Smooth muscle cell (in vitro differentiated cells): ENCODE measurements around the gene MGRN1. TPM values are rescaled to one million over a fixed set of nuclear protein-coding genes. Genes with fewer than 3 reads are reported as not detected.

Experiments
- DNase-seq: peaks from one replicate; lab custom pipeline; 2025; ENCODE audit not compliant: unreplicated experiment; lab: John Stamatoyannopoulos, UW
- H2AFZ ChIP-seq: fragments of 200-600 bp; sonication (generic); 2 replicates; pipeline ENCODE4 v1.6.0; 2016; ENCODE audit warnings: antibody characterized with exemption, low read depth, mild to moderate bottlenecking
- H3F3A ChIP-seq: fragments of 200-600 bp; sonication (generic); 2 replicates; pipeline ENCODE4 v1.6.0; 2017; ENCODE audit warnings: antibody characterized with exemption, low read depth
- H3K27ac ChIP-seq: fragments of 200-600 bp; sonication (generic); 2 replicates; pipeline ENCODE4 v1.5.1; 2016; ENCODE audit warnings: low read depth, mild to moderate bottlenecking
- H3K27me3 ChIP-seq: fragments of 200-600 bp; sonication (generic); 2 replicates; pipeline ENCODE4 v1.6.1; 2016; ENCODE audit warnings: low read depth, mild to moderate bottlenecking
- H3K36me3 ChIP-seq: fragments of 200-600 bp; sonication (generic); 2 replicates; pipeline ENCODE4 v1.5.1; 2016; ENCODE audit warnings: low read depth
- H3K4me1 ChIP-seq: fragments of 200-600 bp; sonication (generic); 2 replicates; pipeline ENCODE4 v1.5.1; 2016; ENCODE audit warnings: low read depth
- H3K4me2 ChIP-seq: fragments of 200-600 bp; sonication (generic); 2 replicates; pipeline ENCODE4 v1.6.0; 2016; ENCODE audit warnings: mild to moderate bottlenecking
- H3K4me3 ChIP-seq: fragments of 200-600 bp; sonication (generic); 2 replicates; pipeline ENCODE4 v1.5.1; 2016; ENCODE audit warnings: mild to moderate bottlenecking
- H3K79me2 ChIP-seq: fragments of 200-600 bp; sonication (generic); 2 replicates; pipeline ENCODE4 v1.6.0; 2016; ENCODE audit warnings: low read depth, mild to moderate bottlenecking
- H3K9ac ChIP-seq: fragments of 200-600 bp; sonication (generic); 2 replicates; pipeline ENCODE4 v1.6.0; 2016; ENCODE audit warnings: low read depth
- H3K9me3 ChIP-seq: fragments of 200-600 bp; sonication (generic); replicated peaks from 2 replicates; pipeline ENCODE4 v1.5.1; 2016; ENCODE audit warnings: low read depth
- H4K20me1 ChIP-seq: fragments of 200-600 bp; sonication (generic); 2 replicates; pipeline ENCODE4 v1.6.0; 2016; ENCODE audit warnings: low read depth
- WGBS: methylation state at CpG from one replicate; pipeline ENCODE4 v1.1.7; 2016; ENCODE audit warnings: low lambda C conversion rate; 5-methylcytosine and 5-hydroxymethylcytosine counted together
- polyA plus RNA-seq: library from polyadenylated mRNA; unstranded; fragments of >200 nt; fragmentation: Nextera tagmentation; extraction: Ambion mirVana; gene quantifications from 2 replicates; pipeline ENCODE4 v1.2.1, GENCODE V29; 2016
- total RNA-seq: library from RNA; depleted of rRNA; stranded (reverse); fragments of >200 nt; gene quantifications from 2 replicates; pipeline ENCODE4 v1.2.3, GENCODE V29; 2014
- TF ChIP-seq, protein P1 (sequence below): fragments of 200-600 bp; sonication (generic); IDR thresholded peaks from 2 replicates; pipeline ENCODE4 v1.5.1; 2017; ENCODE audit warnings: borderline replicate concordance, mild to moderate bottlenecking, antibody characterized with exemption; ENCODE audit not compliant: insufficient read depth, poor library complexity, severe bottlenecking

MGRN1 gene
- total and polyA plus RNA-seq, 2 experiments from 2014 or later, result 22.0 to 23.2 TPM

DNA sequence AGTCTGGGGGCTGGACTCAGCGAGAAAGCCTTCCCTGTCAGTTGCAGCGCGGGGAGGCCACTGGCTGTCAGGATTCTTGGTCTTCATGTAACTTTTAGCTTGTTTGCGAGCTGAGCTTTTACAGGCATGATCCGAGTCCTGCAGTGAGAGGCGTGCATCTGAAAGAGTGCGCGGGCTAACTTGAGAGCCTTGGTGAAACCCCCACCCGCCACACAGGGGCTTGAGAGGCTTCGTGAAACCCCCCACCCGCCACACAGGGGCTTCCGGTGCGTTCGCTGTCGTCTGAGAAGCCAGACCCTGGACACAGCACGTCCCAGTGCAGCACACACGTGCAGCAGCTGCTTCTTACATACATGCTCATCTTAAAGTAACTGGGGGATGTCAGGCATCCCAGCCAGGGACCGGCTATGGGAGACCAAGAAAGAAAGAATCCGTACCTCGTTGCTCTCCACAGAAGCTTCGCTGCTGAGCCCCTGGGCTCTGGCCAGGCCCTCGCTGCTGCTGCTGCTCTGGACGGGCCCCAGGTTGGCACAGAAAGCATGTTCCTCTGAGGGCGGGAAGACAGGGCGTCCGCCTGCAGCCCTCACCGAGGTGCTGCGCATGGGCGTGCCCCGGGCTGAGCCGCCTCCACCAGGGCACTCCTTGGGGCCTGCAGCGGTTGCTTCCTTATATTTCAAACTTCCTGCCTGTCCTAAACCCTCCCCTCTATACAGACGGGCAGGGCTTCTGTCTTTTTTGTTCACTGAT lies 76.5 kb downstream of the MGRN1 start:
- TF ChIP-seq, protein P1, sequence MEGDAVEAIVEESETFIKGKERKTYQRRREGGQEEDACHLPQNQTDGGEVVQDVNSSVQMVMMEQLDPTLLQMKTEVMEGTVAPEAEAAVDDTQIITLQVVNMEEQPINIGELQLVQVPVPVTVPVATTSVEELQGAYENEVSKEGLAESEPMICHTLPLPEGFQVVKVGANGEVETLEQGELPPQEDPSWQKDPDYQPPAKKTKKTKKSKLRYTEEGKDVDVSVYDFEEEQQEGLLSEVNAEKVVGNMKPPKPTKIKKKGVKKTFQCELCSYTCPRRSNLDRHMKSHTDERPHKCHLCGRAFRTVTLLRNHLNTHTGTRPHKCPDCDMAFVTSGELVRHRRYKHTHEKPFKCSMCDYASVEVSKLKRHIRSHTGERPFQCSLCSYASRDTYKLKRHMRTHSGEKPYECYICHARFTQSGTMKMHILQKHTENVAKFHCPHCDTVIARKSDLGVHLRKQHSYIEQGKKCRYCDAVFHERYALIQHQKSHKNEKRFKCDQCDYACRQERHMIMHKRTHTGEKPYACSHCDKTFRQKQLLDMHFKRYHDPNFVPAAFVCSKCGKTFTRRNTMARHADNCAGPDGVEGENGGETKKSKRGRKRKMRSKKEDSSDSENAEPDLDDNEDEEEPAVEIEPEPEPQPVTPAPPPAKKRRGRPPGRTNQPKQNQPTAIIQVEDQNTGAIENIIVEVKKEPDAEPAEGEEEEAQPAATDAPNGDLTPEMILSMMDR, result no peak
- H3K27me3 ChIP-seq, result no peaks in the 10 kb centered on the region
- H3K9ac ChIP-seq, result no peak overlapping the region
- H3K4me3 ChIP-seq, result no peak overlapping the region
- peaks cover 7% of the 10 kb centered on the region for H4K20me1 ChIP-seq
- DNase-seq, result no peak
- 93% methylated on average over 33 of the region's 33 CpGs for WGBS
- H3K4me1 ChIP-seq, result no peaks in the 10 kb centered on the region
- no peak overlapping the region for H3K4me2 ChIP-seq
- H3K36me3 ChIP-seq, result no peaks in the 10 kb centered on the region
- no peak overlapping the region for H3K27ac ChIP-seq
- H3K79me2 ChIP-seq, result no peaks in the 10 kb centered on the region
- H3K9me3 ChIP-seq, result no peaks in the 10 kb centered on the region
- H3F3A ChIP-seq, result no peaks in the 10 kb centered on the region
- H2AFZ ChIP-seq, result no peak overlapping the region

DNA sequence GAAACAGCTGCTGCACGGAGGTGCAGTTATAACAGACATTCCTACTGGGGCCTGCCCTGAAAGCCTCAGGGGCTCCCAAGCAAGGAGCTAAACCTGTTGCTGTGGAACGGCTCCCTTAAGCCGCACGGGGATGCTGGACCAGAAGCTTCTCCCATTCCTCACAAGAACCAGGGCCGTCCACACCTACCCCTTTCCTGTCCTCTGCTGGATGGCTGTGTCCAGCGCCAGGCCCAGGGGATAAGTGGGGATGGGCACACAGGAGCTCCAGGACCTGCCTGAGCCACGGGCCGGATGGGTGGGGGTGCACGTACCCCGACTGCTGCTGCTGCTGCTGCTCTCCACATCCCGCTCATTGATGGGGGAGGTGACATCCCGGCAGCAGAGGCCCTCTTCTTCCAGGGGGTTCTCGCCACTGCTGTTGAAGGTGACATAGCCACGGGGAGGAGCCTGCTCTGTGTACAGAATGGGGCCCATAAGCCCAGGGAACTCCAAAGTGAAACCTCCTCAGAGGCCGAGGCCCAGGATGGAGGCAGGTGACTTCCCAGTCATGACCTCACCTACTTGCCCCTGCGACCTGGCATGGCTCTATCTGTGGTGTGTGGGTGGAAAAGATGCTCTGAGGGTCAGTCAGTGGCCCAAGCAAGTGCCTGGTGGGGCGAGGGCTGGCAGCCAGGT lies 77.3 kb downstream of the MGRN1 start:
- TF ChIP-seq, protein P1, result no peak
- Histone ChIP-seq H3K79me2 (no peaks in the 10 kb centered on the region), H3K4me3 (no peak overlapping the region), H4K20me1 (peaks cover 7% of the 10 kb centered on the region), H3K27ac (no peak overlapping the region), H3K9me3 (no peaks in the 10 kb centered on the region), H2AFZ (no peak overlapping the region), H3K36me3 (no peaks in the 10 kb centered on the region), H3K4me1 (no peaks in the 10 kb centered on the region), H3K9ac (no peak overlapping the region), H3F3A (no peaks in the 10 kb centered on the region), H3K4me2 (no peak overlapping the region), H3K27me3 (no peaks in the 10 kb centered on the region)
- WGBS, result 97% methylated on average over 17 of the region's 17 CpGs
- DNase-seq, result no peak

DNA sequence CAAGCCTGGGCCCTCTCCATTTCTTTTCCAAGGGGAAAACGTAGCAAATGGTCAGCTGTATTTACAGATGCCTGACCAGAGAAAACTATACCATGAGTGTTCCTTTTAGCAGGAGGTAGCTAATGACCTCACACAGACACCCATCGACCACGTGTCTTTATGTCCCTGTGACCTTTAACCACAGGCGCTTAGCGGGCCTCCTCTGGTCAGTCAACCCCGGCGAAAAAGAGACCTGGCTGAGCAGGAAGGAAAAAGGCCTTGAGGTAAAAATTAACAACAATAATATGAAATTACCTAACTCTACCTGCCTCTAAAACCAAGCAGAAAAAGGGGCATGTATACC lies 77.8 kb downstream of the MGRN1 start:
- 95% methylated on average over 7 of the region's 7 CpGs for WGBS
- Histone ChIP-seq H3K9ac (no peak overlapping the region), H3K9me3 (no peaks in the 10 kb centered on the region), H3K4me2 (no peak overlapping the region), H2AFZ (no peak overlapping the region), H3K27me3 (no peaks in the 10 kb centered on the region), H3K4me1 (no peaks in the 10 kb centered on the region), H3F3A (no peaks in the 10 kb centered on the region), H3K36me3 (no peaks in the 10 kb centered on the region), H4K20me1 (peaks cover 7% of the 10 kb centered on the region), H3K4me3 (no peak overlapping the region), H3K27ac (no peak overlapping the region), H3K79me2 (no peaks in the 10 kb centered on the region)
- no peak for DNase-seq
- TF ChIP-seq, protein P1, result no peak

DNA sequence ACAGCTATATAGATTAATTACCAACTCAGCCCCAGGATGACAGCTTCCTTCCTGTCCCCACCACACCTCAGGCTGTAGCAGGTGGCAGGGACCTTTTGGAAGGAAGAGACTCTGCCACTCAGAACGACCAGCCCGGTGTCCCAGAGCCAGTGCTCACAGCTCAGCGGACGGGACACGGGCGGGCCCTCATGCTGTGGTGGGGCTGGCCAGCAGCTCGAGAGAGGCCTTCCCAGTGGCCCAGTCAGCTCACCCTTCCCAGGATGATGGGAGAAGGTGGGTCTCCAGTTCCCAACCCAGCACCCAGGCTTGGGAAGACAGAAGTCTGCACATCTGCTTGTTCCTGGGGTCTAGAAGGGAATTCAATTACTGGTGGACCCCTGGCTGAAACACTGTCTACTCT lies 79.3 kb downstream of the MGRN1 start:
- Histone ChIP-seq H3K4me1 (no peaks in the 10 kb centered on the region), H3K4me3 (no peak overlapping the region), H3K79me2 (no peaks in the 10 kb centered on the region), H3K4me2 (no peak overlapping the region), H2AFZ (no peak overlapping the region), H3K9me3 (no peaks in the 10 kb centered on the region), H3K27ac (no peak overlapping the region), H3K27me3 (no peaks in the 10 kb centered on the region), H3F3A (no peaks in the 10 kb centered on the region), H3K36me3 (no peaks in the 10 kb centered on the region), H3K9ac (no peak overlapping the region), H4K20me1 (peaks cover 7% of the 10 kb centered on the region)
- over 99% methylated on average over 7 of the region's 7 CpGs for WGBS
- TF ChIP-seq, protein P1, result no peak
- DNase-seq, result no peak
